ENCODE results near the gene TEAD1. TPM values are rescaled to one million over a fixed set of nuclear protein-coding genes. Genes with fewer than 3 reads are reported as not detected.

TEAD1 gene
- total RNA-seq, 2 donors from 2014 or later = 76.4 to 94.4 TPM

DNA sequence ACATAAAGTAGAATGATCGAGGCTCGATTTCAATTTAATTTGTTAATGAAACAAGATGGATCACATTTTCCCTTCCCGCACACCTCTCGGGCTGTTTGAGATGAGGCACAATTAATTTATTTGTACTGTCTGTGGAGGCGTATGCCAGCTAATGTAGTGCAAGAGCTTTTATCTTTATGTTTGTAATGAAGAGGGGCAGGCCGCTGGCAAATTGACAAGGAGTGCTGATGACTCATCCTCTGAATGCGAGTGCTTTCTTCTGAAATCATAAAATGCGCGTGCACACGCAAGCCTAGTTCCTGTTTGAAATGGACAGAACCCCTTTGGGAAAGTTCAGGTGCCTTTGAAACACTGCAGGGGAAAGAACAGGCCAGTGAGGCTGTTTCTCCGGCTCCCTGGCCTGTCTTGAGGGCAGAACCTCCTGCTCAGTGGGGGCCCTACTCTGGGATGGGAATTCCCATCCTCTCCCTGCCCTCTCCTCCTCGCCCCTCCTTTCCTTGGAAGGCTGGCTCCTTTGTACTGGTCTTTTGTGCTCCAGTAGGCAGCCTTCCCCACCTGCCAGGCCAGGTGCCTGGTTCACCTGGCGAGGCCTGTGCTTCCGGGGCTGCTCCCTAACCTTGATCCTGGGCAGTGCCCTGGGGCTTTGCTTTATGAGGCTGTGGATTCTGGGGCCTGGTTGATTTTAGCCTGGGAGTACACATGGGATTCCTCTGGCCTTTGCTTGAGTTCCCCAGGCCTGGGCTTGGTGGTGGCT, 50.3 kb downstream of the TEAD1 start:
- 74 to 76% methylated on average over 11 to 14 of the region's 14 CpGs for WGBS, 2 experiments (ENCODE audit: insufficient coverage in 1 of 2, insufficient read length in 1 of 2)

GRCh38 chr11:12725055-12725862, 51.0 kb downstream of the TEAD1 start:
- Mint-ChIP-seq H3K4me3 (no peak overlapping the region), H3K9me3 (no peaks in the 10 kb centered on the region)
- no peak overlapping the region for H3K27ac ChIP-seq (ENCODE audit: low read depth, low read length)

More for the DNA sequence above, 50.3 kb downstream of the TEAD1 start:
- H3K27ac Mint-ChIP-seq = peak overlapping the region; percentile 90
- Histone ChIP-seq H3K27me3 (ENCODE audit: control insufficient read depth, insufficient read depth, low read length, poor library complexity, severe bottlenecking) (no peaks in the 10 kb centered on the region), H3K9ac (ENCODE audit: extremely low read depth, low read length, poor library complexity, severe bottlenecking) (no peak overlapping the region), H3K4me1 (ENCODE audit: control insufficient read depth, insufficient read depth, low read length) (peaks cover 31% of the 10 kb centered on the region), H3K27ac (ENCODE audit: low read depth, low read length) (peak overlapping the region; percentile 25), H3K36me3 (ENCODE audit: control insufficient read depth, insufficient read depth, low read length) (peaks cover 12% of the 10 kb centered on the region), H3K4me3 (ENCODE audit: low read length) (no peak overlapping the region), H3K9me3 (ENCODE audit: control insufficient read depth, low read length) (no peaks in the 10 kb centered on the region)
- H3K4me1 Mint-ChIP-seq = peaks cover 67% of the 10 kb centered on the region
- TF ChIP-seq CTCF (conservative IDR thresholded peaks at IDR 0.05) = no peak
- peak; percentile 93 for DNase-seq
- peaks cover 2% of the 10 kb centered on the region for H3K36me3 Mint-ChIP-seq (ENCODE audit: low read depth)
- no peaks in the 10 kb centered on the region for H3K9me3 Mint-ChIP-seq
- no peaks in the 10 kb centered on the region for H3K27me3 Mint-ChIP-seq (ENCODE audit: insufficient read depth)
- H3K4me3 Mint-ChIP-seq = peak overlapping the region; percentile 20

More at GRCh38 chr11:12725055-12725862, 51.0 kb downstream of the TEAD1 start:
- WGBS, 2 experiments (ENCODE audit: insufficient coverage in 1 of 2, insufficient read length in 1 of 2) = 96 to 97% methylated on average over 5 to 8 of the region's 8 CpGs
- peaks cover 64% of the 10 kb centered on the region for H3K4me1 Mint-ChIP-seq
- Histone ChIP-seq H3K27me3 (ENCODE audit: control insufficient read depth, insufficient read depth, low read length, poor library complexity, severe bottlenecking) (no peaks in the 10 kb centered on the region), H3K9ac (ENCODE audit: extremely low read depth, low read length, poor library complexity, severe bottlenecking) (no peak overlapping the region), H3K36me3 (ENCODE audit: control insufficient read depth, insufficient read depth, low read length) (peaks cover 12% of the 10 kb centered on the region), H3K9me3 (ENCODE audit: control insufficient read depth, low read length) (no peaks in the 10 kb centered on the region), H3K4me3 (ENCODE audit: low read length) (no peak overlapping the region), H3K4me1 (ENCODE audit: control insufficient read depth, insufficient read depth, low read length) (peaks cover 31% of the 10 kb centered on the region)
- peak overlapping the region; percentile 90 for H3K27ac Mint-ChIP-seq
- no peak for TF ChIP-seq CTCF (conservative IDR thresholded peaks at IDR 0.05)
- DNase-seq = no peak
- no peaks in the 10 kb centered on the region for H3K27me3 Mint-ChIP-seq (ENCODE audit: insufficient read depth)
- H3K36me3 Mint-ChIP-seq (ENCODE audit: low read depth) = peaks cover 2% of the 10 kb centered on the region
